NCI-H524 (cell line): ENCODE results near the gene SHD.
"Not testable (repeated sequence)": the region's sequence is repeated elsewhere in the genome, so short reads cannot be mapped to it uniquely, and the experiment has no call there.

Experiments used
- DNase-seq, 2 experiments: peaks; one replicate each; lab custom pipeline; 2025; lab: John Stamatoyannopoulos, UW

The SHD gene

DNA sequence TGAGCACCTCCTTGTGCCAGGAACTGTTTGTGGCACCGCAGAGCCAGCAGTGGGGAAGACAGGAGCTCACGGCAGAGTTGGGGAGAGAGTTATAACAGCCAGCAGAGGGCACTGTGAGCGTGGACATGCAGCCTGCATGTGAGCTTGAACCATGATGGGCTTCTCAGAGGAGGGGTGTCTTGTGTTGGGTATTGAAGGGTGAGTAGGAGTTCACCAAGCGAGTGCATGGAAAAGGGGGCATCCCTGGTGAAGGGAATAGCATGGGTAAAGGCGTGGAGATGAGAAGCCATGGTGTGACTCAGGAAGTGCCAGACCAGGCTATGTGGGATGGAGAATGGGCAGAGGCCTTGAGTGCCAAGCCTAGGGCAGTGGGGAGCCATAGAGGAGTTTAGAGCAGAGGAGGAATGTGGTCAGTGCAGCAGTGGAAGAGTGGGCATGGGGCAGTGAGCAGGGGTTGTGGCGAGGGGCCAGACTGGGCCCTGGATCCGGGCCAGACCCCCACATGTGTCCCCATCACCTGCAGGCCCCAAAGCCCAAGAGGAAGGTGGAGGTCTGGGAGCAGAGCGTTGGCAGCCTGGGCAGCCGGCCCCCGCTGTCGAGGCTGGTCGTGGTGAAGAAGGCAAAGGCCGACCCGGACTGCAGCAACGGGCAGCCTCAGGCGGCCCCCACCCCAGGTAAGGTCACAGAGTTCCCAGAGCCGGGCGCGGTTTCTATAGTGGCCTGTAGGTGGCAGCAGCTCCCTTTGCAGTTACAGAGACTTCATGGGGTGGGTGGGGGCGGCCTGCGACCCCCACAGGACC, 11.8 kb upstream of the SHD start:
- DNase-seq, result peak; percentile 34 to 77

DNA sequence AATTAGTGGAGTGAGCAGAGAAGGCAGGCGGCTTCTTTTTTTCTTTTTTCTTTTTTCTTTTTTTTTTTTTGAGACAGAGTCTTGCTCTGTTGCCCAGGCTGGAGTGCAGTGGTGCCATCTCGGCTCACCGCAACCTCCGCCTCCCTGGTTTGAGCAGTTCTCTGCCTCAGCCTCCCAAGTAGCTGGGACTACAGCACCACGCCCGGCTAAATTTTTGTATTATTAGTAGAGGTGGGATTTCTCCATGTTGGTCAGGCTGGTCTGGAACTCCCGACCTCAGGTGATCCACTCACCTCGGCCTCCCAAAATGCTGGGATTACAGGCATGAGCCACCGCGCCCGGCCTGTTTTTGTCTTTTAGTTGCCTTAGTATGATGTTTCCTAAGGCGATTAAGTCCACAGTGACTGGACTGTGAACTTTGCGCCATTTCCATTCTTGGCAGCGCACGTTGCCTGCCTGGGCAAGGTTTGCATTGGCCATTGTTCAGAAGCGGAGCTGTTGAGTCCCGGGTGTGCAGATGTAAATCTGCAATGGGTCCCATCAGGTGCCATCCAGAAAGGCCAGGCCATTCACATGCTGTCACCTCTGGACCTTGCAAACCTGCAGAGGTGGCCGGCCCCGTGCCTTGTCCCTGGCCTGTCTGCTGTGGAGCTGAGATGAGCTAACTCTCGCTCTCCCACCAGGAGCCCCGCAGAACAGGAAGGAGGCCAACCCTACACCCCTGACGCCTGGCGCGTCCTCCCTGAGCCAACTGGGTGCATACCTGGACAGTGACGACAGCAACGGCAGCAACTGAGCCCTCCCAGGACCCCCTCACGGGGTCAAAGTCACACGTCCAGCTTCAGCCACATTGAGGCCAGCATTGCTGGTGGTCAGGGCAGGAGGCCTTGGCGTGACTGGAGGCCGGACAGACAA, 10.9 kb upstream of the SHD start:
- no peak for DNase-seq

DNA sequence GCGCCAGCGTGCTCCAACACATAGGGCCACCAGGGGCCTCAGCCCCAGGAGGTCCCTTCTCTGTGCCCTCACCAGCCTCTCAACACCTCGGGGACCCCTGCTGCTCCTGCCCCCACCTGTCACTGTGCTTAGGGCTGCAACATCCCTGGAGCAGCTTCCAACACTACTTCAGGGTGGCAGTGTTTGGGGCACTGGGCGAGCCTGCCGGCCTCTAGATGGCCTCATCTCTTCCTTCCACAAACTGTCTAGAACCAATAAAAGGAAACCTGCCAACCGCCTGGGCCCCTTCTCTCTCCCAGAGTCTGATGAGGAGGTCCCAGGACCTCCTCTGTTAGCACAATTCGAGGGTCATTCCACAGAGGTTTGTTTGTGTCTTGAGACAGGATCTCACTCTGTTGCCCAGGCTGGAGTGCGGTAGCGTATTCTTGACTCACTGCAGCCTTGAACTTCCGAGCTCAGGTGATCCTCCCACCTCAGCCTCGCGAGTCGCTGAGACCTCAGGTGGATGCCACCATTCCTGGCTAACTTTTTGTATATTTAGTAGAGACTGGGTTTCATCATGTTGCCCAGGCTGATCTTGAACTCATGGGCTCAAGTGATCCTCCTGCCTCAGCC, 10.1 kb upstream of the SHD start:
- no peak for DNase-seq

DNA sequence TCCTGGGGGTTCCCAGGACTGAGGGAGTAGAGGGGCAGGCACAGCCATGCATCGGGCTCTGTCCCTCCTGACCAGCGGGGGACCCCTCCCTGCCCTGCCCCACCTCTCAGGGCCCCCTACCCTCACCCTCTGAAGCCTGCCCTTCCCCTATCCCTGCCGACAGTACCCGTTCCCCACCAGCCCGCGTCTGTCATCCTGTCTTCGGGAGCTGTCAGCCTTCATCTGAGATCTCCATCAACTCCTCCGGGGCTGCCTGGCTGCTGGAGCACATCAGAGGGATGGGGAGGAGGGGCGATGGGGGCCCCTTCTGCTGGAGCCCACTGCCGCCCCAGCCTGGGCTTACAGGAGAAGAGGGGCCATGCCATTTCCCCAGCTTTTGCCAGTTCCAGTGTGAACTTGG, 6.2 kb upstream of the SHD start:
- DNase-seq, result no peak

DNA sequence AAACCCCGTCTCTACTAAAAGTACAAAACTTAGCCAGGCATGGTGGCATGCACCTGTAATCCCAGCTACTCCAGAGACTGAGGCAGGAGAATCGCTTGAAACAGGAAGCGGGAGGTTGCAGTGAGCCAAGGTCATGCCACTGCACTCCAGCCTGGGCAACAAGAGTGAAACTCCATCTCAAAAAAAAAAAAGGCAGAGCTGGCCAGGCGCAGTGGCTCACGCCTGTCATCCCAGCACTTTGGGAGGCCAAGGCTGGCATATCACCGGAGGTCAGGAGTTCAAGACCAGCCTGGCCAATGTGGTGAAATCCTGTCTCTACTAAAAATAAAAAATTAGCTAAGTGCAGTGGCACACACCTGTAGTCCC, 4.8 kb upstream of the SHD start:
- not testable (repeated sequence) for DNase-seq

DNA sequence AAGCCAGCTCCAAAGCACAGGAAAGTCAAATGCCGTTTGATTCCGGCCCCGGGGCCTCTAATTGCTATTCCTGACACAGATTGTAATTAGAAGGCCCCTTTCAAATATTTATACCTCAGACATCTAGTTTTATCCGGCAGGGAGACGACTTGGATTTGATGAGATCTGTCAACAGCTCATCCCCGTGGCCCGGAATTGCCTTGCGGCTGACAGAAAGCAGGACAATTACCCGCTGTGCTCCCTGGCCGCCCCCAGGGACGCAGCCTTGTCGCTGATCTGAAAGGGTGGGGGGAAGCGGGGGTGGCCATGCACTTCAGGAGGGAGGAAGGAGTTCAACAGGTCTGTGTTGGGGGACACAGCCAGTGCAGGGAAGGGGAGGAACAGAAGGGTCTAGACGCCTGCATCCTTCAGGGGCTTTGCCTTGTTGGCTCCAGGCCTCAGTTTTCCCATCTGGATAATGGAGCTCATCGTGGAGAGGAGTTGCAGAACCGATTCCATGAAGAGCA, 1.8 kb upstream of the SHD start:
- DNase-seq, result no peak

DNA sequence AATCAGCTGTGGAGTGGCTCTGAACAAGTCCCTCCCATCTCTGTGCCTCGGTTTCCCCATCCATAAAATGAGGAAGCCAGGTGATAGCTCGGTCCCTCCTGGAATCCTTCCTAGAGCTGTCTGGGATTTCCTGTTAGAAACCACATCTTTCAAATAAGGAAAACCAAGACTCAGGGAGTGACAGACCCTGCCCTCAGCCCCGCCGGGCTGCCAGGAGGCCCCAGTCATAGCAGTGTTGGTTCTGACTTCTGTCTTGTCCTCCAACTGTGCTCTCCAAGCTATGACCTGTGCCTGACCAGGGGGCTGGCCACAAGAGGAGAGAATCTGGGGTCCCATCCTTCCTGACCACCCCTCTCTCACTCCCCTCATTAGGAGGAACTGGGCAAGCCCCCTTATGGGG, 1.1 kb upstream of the SHD start:
- no peak for DNase-seq

DNA sequence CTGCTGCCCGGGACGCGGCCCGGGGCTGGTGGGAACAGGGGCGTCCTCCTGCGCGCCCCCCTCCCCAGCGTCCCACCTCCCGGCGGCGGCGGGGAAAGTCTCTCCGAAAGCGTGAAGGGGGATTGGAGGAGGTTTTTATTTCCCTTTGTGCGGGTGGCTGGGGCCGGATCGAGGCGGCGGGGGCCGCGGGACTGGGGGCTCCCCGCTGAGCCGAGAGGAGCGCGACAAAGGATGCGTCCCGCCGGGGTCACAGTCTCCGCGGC, 132 bp downstream of the SHD start:
- no peak for DNase-seq

DNA sequence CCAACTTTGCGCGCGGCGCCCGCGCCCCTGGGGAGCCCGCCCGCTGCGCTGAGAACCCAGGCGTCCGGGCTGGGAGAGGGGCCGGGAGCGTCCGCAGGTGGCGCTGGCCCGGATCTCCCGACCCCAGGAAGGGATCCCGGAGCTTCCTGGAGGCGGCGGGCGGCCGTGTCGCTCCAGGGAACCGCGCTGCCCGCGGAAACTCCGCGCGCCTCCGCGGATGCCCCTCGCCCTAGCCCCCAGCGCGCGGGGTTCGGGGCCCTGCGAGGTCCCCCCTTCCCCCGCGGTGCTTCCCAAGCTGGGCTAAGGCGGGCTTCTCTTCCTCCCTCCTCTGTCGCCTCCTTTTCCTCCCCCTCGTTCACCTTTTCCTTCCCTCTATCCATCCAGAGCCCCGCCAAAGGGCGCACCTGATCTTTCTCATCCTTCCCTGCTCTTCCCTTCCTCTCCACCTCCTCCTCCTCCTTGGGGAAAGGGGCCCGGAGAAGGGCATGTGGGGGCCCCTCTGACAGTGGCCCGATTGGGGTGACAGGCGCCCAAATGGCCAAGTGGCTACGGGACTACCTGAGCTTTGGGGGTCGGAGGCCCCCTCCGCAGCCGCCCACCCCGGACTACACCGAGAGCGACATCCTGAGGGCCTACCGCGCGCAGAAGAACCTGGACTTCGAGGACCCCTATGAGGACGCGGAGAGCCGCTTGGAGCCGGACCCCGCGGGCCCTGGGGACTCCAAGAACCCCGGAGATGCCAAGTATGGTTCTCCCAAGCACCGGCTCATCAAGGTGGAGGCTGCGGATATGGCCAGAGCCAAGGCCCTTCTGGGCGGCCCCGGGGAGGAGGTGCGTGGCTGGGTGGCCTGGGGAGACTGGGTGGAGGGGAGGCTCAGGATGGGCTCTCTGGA, 710 bp downstream of the SHD start:
- no peak for DNase-seq

DNA sequence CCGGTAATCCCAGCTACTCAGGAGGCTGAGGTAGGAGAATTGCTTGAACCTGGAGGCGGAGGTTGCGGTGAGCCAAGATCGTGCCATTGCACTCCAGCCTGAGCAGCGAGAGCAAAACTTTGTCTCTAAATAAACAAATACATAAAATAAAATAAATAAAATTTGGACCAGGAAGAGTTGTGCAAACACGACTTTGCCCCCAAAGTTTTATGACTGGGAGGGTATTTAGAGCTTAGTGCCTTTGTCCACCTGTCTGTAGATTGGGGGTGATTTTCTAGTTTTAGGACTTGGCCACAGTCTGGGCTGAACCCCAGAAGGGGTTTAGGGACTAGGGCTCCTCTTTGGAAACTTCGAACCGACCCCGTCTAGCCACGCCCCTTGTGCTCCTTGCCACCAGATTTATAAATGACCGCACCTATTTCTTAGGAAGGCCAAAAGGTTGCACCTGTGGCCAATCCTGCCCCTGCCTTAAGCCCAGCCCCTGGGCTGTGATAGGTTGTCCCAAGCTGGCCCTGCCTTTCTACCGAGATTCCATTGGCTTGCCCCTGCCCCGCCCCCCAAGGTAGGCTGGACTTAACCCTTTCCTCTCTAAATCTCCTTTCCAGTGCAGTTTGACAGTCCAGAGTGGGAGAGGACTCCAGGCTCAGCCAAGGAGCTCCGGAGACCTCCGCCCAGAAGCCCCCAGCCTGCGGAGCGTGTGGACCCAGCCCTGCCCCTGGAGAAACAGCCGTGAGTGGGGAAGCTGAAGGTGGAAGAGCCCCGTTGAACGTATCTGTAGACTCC, 5.3 kb downstream of the SHD start:
- peak in 1 of 2 experiments; percentile 29 for DNase-seq

DNA sequence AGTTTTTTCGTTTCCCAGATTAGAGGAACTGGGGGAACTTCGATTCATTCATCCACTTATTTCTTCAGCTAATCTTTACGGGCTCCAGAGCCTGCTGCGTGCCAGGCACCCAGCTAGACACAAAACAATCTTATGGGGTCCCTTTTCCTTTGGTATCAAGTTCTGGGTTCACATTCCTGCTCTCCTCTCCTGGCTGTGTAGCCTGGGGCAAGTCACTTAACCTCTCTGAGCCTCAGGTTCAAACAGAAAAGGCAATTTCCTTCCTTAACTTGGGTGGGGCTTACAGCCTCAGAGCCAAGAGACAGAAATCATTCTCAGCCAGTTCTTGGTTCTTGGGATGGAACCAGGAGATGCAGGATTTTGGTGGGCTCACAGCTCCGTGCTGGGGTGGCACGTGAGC, 5.9 kb downstream of the SHD start:
- DNase-seq, result no peak

DNA sequence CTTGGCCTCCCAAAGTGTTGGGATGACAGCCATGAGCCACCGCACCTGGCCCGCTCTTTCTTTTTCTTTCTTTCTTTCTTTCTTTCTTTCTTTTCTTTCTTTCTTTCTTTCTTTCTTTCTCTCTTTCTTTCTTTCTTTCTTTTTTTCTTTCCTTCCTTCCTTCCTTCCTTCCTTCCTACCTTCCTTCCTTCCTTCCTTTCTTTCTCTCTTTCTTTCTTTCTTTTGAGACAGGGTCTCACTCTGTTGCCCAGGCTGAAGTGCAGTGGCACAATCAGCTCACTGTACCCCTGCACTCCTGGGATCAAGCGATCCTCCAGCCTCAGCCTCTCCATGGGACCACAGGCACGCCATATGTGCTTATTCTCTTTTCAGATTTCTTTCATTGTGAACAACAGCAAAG, 7.1 kb downstream of the SHD start:
- not testable (repeated sequence) for DNase-seq

DNA sequence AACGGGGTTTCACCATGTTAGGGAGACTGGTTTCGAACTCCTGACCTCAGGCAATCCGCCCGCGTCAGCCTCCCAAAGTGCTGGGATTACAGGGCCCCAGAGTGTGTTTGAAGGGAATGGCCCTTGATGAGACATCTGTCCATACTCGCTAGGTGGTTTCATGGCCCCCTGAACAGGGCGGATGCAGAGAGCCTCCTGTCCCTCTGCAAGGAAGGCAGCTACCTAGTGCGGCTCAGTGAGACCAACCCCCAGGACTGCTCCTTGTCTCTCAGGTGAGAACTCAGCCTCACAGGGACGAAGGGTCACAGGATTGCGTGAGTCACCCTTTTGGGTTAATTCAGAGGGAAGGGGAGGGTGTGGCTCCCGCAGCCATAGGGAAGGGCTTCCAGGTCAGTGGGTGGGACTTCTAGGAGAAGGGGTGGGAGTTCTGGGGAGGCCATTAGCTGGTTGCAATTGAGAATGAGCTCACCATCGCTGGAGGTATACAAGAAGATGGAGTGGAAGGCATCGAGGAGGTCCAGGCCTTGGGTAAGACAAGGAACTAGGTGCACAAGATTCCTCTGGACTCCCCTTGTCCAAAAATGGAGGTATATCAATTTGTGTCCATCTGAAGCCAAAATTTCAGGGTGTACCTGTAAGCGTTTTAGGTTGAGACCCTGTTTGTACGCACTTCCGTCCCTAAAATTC, 9.2 kb downstream of the SHD start:
- no peak for DNase-seq

DNA sequence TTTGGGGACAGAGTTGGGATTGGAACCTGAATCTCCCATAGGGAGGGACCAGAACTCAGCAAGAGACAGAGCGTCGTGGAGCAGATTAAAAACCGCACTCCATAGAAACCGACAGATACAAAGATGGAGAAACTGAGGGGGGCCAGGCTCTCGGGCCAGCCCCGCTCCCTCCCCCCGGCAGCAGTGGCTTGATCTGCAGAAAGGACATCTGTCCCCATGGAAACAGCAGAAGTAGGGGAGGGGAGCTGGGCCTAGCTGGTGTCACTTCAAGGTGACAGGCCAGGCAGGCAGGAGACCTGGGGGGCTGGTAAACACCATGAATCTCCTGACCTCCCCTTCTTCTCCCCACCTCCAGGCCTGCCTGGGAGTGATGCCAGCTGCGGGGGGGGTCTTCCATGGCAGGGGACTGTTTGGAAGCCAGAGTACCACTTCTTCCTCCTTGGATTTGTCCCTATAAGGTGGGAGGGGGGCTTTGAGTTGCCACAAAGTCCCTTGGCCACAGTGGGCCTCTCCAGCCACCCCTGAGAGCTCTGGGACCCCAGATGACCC, 12.2 kb downstream of the SHD start:
- no peak for DNase-seq

DNA sequence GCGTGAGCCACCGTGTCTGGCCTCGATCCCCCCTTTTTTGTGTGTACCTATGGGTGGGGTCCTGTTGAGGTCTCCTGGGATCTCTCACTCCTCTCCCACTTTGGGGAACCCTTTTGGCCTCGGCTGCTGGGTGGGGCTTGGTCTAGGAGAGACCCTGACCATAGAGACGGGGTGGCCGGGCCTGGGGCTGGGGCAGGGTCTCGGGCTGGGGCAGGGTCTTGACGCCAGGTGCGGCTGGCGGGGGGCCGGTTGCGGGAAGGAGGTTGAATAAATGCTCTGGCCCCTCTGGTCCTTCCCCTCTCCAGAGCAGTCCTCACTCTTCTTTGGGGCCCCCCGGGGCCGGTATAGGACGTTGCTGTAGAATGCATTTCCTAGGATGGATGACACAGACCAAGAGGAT, 13.4 kb downstream of the SHD start:
- DNase-seq, result no peak

DNA sequence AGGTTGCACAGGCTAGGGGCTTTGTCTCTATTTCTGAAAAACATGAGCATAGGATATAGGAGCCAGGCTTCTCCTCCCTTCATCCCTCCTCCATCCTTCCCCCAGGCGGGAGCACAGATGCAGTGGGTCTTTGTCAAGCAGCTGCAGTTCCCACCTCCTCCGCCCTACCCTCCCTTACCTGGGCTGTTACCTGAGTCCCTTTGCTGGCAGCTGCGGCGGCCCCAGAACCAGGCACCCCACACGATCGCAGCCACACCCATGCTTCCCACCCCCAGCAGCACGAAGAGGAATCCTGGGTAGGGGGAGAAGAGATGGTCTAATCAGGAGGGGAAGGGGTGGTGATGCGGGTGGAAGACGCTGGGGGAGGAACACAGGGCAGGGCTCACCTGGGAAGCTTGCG, 15.3 kb downstream of the SHD start:
- DNase-seq, result no peak

DNA sequence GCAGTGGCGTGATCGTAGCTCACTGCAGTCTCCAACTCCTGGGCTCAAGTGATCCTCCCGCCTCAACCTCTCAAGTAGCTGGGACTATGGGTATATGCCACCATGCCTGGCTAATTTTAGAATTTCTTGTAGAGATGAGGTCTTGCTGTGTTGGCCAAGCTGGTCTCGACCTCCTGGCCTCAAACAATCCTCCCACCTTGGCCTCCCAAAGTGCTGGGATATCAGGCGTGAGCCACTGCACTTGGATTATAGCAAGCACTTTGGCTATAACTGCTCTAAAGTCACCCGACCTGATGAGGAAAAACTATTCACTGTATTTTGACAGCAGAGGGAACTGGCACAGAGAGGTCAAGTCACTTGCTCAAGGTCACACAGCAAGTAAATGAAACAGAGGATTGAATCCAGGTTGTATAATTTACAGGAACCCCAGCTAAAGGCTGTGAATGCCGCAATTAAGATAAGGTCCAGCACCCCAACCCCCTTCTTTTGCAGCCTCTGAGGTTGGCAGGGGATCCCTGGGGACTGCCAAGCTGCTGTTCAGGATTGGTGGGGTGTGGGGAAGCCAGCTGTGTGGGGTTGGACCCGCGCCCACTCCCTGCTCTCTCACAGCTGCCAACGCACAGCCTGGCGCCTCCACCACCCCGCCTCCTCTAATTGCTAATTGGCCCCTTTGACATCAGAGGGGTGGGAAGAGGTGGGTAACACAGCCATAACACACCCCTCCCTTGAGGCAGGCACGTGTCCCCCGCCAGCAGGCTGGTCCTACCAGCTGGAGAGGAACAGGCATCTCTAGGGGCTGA, 17.1 kb downstream of the SHD start:
- peak; percentile 98 to 99 for DNase-seq

DNA sequence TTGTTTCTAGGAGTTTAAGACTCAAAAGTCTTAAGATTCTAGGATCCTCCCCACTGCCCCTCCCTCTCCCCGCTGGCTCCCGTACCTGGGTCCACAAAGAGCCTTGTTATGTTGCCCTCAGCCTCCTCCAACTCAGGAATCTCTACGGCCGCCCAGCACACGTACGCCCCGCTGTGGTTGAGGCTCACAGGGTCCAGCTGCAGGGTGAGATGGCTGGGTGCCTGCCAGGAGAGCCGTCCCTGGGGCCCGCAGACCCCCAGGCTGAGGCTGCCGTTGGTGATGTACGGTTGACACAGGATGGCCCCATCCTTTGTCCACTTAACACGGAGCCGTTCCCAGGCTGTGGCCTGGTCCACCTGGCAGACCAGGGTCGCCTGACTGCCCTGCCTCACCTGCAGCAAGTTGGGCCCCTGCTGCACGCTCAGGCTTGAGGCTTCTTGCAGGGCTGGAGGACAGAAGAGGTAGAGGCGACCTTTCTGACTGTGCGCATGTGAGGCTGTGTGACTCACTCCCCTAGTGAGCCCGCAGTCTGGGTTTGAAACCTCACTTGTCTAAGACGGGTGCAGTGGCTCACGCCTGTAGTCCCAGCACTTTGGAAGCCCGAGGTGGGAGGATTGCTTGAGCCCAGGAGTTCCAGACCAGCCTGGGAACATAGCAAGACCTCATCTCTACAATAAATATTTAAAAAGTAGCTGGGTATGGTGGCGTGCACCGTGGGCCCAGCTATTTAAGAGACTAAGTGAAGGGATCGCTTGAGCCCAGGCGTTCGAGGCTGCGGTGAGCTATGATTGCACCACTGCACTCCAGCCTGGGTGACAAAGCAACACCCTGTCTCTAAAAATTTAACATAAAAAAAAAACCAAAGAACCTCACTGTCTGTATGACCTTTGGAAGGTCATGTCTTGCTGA, 19.1 kb downstream of the SHD start:
- DNase-seq, result no peak
